KG1 (cell line): ENCODE results near the gene CORO1A.
"Not testable (repeated sequence)": the region's sequence is repeated elsewhere in the genome, so short reads cannot be mapped to it uniquely, and the experiment has no call there.

Experiments used
- DNase-seq: peaks from one replicate; lab custom pipeline; 2025; lab: John Stamatoyannopoulos, UW

Gene CORO1A

GRCh38 chr16:30205541-30206236 lies 22.3 kb downstream of the CORO1A start:
- DNase-seq: not testable (repeated sequence)

GRCh38 chr16:30206252-30206651 lies 22.9 kb downstream of the CORO1A start:
- DNase-seq: not testable (repeated sequence)

- DNase-seq: not testable (repeated sequence)
These were observed 23.8 kb downstream of the CORO1A start for GRCh38 chr16:30207063-30207704.

GRCh38 chr16:30209032-30209431 lies 25.6 kb downstream of the CORO1A start:
- not testable (repeated sequence) for DNase-seq

- not testable (repeated sequence) for DNase-seq
These were observed 28.0 kb downstream of the CORO1A start for GRCh38 chr16:30211414-30211813.

GRCh38 chr16:30217082-30217481 lies 33.7 kb downstream of the CORO1A start:
- not testable (repeated sequence) for DNase-seq
